KMS-11 (cell line): ENCODE results near the gene AUTS2.

Experiments
- H2AFZ ChIP-seq: fragments of 200-600 bp; sonication (generic); 2 replicates; pipeline ENCODE4 v1.6.1; 2016; ENCODE audit warnings: antibody characterized with exemption, mixed run types, low read depth
- H3K27ac ChIP-seq: fragments of 200-600 bp; sonication (generic); 2 replicates; pipeline ENCODE4 v1.6.1; 2016; ENCODE audit warnings: mild to moderate bottlenecking, mixed run types
- H3K27me3 ChIP-seq: fragments of 200-600 bp; sonication (generic); 2 replicates; pipeline ENCODE4 v1.6.1; 2017; ENCODE audit warnings: mild to moderate bottlenecking, low read depth, mixed run types, moderate library complexity; ENCODE audit not compliant: insufficient read depth
- H3K36me3 ChIP-seq: fragments of 200-600 bp; sonication (generic); 2 replicates; pipeline ENCODE4 v1.6.1; 2017; ENCODE audit warnings: mild to moderate bottlenecking, mixed run types; ENCODE audit not compliant: insufficient read depth
- H3K4me1 ChIP-seq: fragments of 200-600 bp; sonication (generic); 2 replicates; pipeline ENCODE4 v1.6.1; 2016; ENCODE audit warnings: mild to moderate bottlenecking, low read depth, mixed run types; ENCODE audit not compliant: poor library complexity, severe bottlenecking
- H3K4me2 ChIP-seq: fragments of 200-600 bp; sonication (generic); 2 replicates; pipeline ENCODE4 v1.7.0; 2016; ENCODE audit warnings: mild to moderate bottlenecking, mixed run types
- H3K4me3 ChIP-seq: fragments of 200-600 bp; sonication (generic); IDR thresholded peaks from 2 replicates; pipeline ENCODE4 v1.6.1; 2017; ENCODE audit warnings: low read depth, low read length, mixed read lengths; ENCODE audit not compliant: insufficient read depth
- H3K79me2 ChIP-seq: fragments of 200-600 bp; sonication (generic); 2 replicates; pipeline ENCODE4 v1.6.1; 2016; ENCODE audit warnings: low read depth, mixed run types; ENCODE audit not compliant: insufficient read depth
- H3K9ac ChIP-seq: fragments of 200-600 bp; sonication (generic); 2 replicates; pipeline ENCODE4 v1.6.1; 2016; ENCODE audit warnings: mild to moderate bottlenecking, mixed run types
- H4K20me1 ChIP-seq: fragments of 200-600 bp; sonication (generic); 2 replicates; pipeline ENCODE4 v1.6.1; 2016; ENCODE audit warnings: mild to moderate bottlenecking, mixed run types; ENCODE audit not compliant: insufficient read depth
- TF ChIP-seq, protein P1 (sequence below): fragments of 200-600 bp; sonication (generic); conservative IDR thresholded peaks from 2 replicates; pipeline ENCODE4 v1.6.1; 2017; ENCODE audit warnings: low read depth, mild to moderate bottlenecking, antibody characterized with exemption, low read length, moderate library complexity, mixed read lengths

Gene AUTS2

DNA sequence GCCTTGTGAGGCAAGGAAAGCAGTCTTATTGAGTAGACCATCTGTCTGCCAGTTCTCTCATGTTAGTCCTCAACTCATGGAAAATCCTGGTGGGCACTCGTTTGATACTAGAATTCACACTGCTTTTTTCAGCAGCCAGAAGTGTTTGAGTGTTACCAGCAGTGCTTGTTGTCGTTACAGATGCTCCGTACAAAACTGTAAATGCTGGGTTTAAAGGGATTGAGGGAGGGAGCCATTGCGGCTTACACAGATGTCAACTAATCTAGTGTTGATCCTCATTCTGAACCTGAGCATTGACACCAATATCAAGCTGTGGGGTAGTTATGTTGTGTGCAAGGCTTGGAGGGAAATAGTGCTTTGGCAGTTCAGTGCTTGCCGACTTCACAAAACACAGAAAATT lies 348.6 kb downstream of the AUTS2 start:
- Histone ChIP-seq H3K27me3 (no peaks in the 10 kb centered on the region), H3K4me3 (no peak overlapping the region), H3K4me2 (no peak overlapping the region), H3K4me1 (no peaks in the 10 kb centered on the region), H3K79me2 (no peaks in the 10 kb centered on the region), H3K9ac (no peak overlapping the region), H3K27ac (no peak overlapping the region), H3K36me3 (no peaks in the 10 kb centered on the region), H4K20me1 (no peaks in the 10 kb centered on the region), H2AFZ (no peak overlapping the region)
- TF ChIP-seq, protein P1, sequence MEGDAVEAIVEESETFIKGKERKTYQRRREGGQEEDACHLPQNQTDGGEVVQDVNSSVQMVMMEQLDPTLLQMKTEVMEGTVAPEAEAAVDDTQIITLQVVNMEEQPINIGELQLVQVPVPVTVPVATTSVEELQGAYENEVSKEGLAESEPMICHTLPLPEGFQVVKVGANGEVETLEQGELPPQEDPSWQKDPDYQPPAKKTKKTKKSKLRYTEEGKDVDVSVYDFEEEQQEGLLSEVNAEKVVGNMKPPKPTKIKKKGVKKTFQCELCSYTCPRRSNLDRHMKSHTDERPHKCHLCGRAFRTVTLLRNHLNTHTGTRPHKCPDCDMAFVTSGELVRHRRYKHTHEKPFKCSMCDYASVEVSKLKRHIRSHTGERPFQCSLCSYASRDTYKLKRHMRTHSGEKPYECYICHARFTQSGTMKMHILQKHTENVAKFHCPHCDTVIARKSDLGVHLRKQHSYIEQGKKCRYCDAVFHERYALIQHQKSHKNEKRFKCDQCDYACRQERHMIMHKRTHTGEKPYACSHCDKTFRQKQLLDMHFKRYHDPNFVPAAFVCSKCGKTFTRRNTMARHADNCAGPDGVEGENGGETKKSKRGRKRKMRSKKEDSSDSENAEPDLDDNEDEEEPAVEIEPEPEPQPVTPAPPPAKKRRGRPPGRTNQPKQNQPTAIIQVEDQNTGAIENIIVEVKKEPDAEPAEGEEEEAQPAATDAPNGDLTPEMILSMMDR, result no peak

DNA sequence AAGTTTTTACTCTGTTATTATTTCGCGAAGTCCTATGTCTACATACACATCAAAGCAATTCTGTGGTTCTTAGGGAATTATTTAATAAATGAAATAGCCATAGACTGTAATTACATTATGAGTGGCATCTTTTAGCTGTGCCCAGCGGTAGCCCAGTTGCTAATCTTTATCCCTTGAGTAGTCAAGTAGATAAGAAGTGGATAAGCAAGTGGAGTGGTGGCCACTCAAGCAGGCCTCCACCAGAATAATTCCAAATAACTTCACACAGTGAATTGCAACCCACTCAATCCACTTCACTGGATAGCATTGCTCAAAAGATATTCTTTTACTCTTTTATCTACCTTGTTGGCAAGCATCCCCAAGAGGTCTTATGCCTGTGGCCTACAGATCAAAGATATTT lies 349.7 kb downstream of the AUTS2 start:
- H2AFZ ChIP-seq, result no peak overlapping the region
- TF ChIP-seq, protein P1, result no peak
- H3K27ac ChIP-seq, result no peak overlapping the region
- no peak overlapping the region for H3K4me3 ChIP-seq
- H3K79me2 ChIP-seq, result no peaks in the 10 kb centered on the region
- H3K27me3 ChIP-seq, result no peaks in the 10 kb centered on the region
- no peak overlapping the region for H3K9ac ChIP-seq
- no peaks in the 10 kb centered on the region for H4K20me1 ChIP-seq
- H3K4me2 ChIP-seq, result no peak overlapping the region
- no peaks in the 10 kb centered on the region for H3K4me1 ChIP-seq
- no peaks in the 10 kb centered on the region for H3K36me3 ChIP-seq

DNA sequence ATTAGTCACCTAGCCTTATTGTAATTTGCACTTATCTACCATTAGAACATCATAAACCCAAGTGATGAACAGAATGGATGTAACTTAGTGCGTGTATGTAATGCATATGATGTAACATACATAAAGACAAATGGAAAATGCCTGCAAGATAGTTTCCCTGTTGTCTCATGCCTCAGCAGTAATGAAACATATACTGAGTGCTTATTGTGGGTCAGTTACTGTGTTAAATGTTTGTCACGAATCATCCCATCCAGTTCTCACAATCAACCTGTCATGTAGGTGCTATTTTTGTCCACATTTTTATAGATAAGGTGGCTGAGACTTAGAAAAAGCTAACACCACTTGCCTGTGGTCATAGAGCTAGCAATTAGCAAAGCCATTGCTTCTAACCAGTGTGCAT lies 350.8 kb downstream of the AUTS2 start:
- Histone ChIP-seq H3K79me2 (no peaks in the 10 kb centered on the region), H3K27ac (no peak overlapping the region), H3K4me3 (no peak overlapping the region), H3K27me3 (no peaks in the 10 kb centered on the region), H3K9ac (no peak overlapping the region), H3K4me2 (no peak overlapping the region), H2AFZ (no peak overlapping the region), H3K36me3 (no peaks in the 10 kb centered on the region), H3K4me1 (no peaks in the 10 kb centered on the region), H4K20me1 (no peaks in the 10 kb centered on the region)
- TF ChIP-seq, protein P1, result no peak

DNA sequence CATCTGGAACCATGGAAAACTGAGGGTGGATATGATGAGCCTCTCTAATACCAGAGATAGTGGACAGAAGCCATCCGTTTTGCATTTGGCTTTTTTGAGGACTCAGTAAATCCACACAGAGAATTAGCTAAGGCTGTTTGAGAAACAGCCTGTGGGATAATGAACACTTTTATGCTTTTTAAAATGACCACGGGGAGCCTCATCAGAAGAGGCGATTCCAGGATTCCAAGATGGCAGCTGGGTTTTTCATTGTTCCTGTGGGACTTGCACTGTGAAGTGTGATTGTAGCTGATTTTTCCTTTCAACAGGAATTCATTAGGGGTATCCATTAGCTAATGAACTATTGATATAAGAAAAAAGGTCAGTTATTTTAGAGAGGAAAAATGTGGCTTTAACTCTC lies 353.2 kb downstream of the AUTS2 start:
- no peak overlapping the region for H3K4me3 ChIP-seq
- no peaks in the 10 kb centered on the region for H3K4me1 ChIP-seq
- no peak overlapping the region for H3K27ac ChIP-seq
- H3K27me3 ChIP-seq, result no peaks in the 10 kb centered on the region
- no peaks in the 10 kb centered on the region for H3K36me3 ChIP-seq
- no peak overlapping the region for H2AFZ ChIP-seq
- H3K4me2 ChIP-seq, result no peak overlapping the region
- no peaks in the 10 kb centered on the region for H3K79me2 ChIP-seq
- TF ChIP-seq, protein P1, result no peak
- no peaks in the 10 kb centered on the region for H4K20me1 ChIP-seq
- H3K9ac ChIP-seq, result no peak overlapping the region
